Measurements from ENCODE around the gene FCER1G. TPM values are rescaled to one million over a fixed set of nuclear protein-coding genes. Genes with fewer than 3 reads are reported as not detected.

FCER1G gene
- total and polyA plus RNA-seq, 2 donors (not counting 3 experiments of a cell fraction or from before 2014, with no cell fraction given): 1.1 to 1.6 TPM

DNA sequence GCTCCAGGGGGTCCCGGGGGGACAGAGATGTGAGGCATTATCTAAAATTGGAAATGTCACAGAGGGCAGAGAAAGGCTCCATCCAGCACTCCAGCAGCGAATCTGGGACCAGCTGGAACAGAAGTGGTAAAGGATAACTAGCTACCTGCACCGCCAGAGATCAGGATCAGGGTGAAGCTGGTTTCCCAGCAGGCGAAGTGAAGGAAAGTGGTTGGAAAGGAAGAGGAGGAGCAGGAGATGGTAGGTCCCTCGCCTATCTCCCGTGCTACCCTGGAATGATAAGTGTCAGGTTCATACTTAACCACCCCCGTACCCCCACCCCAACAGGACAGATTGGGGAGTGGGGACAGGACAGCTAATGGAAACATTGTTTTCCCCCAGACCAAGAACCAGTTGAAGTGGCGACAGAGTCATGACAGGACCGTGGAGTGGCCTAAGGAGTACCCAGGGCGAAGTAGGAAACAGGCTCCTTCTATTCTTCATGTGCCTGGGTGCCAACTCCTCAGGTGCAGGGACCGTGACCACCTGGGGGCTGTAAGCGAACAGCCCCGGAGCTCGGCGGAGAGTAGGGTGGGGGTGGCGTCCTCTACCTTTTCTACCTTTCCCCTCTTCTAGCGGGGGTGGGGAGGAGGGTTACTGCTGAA, 38.5 kb upstream of the FCER1G start:
- dilution Hi-C loops (cut with MboI; ENCODE audit: extremely low pct_ligation_motif_present, low sequenced_read_pairs) (no loop called here), intact Hi-C loops (cut with micrococcal nuclease) (loop anchor here (1.0 kb wide), 1 partner anchor 10 kb away; the partner anchor contains the start of gene PPOX)
- ChIA-PET CTCF (interaction anchor here (1.0 to 2.5 kb wide), 4 partner anchors 9 to 198 kb away, joined by 3 to 10 read pairs (median 4); partner anchors contain the start of genes PPOX and TOMM40L), POLR2A (interaction anchor here (1.0 to 1.1 kb wide), 2 partner anchors 11 to 25 kb away, joined by 3 to 4 read pairs; partner anchors contain the start of gene NDUFS2)
- TF ChIP-seq FOS (IDR thresholded peaks at IDR 0.05; ENCODE audit: borderline replicate concordance, insufficient read depth, low read length) (no peak), EZH2 (IDR thresholded peaks at IDR 0.05; ENCODE audit: borderline replicate concordance, low read depth, low read length, severe bottlenecking) (no peak), MYC (IDR thresholded peaks at IDR 0.05; ENCODE audit: low read depth, low read length) (no peak), POLR2A (IDR thresholded peaks at IDR 0.05; ENCODE audit: low read depth, low read length) (no peak), GATA2 (IDR thresholded peaks at IDR 0.05; ENCODE audit: insufficient read depth, insufficient read length, low read depth, low read length) (no peak), JUN (IDR thresholded peaks at IDR 0.05; ENCODE audit: borderline replicate concordance, insufficient read depth, insufficient read length, low read depth) (no peak), POLR2AphosphoS5 (IDR thresholded peaks at IDR 0.05; ENCODE audit: insufficient read depth, low read depth, low read length) (no peak)
- TF ChIP-seq, protein P1, sequence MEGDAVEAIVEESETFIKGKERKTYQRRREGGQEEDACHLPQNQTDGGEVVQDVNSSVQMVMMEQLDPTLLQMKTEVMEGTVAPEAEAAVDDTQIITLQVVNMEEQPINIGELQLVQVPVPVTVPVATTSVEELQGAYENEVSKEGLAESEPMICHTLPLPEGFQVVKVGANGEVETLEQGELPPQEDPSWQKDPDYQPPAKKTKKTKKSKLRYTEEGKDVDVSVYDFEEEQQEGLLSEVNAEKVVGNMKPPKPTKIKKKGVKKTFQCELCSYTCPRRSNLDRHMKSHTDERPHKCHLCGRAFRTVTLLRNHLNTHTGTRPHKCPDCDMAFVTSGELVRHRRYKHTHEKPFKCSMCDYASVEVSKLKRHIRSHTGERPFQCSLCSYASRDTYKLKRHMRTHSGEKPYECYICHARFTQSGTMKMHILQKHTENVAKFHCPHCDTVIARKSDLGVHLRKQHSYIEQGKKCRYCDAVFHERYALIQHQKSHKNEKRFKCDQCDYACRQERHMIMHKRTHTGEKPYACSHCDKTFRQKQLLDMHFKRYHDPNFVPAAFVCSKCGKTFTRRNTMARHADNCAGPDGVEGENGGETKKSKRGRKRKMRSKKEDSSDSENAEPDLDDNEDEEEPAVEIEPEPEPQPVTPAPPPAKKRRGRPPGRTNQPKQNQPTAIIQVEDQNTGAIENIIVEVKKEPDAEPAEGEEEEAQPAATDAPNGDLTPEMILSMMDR (IDR thresholded peaks at IDR 0.05; ENCODE audit: extremely low read depth in 1 of 2, insufficient read depth in 1 of 2, low read depth in 1 of 2, low read length in 2 of 2): no peak
- TF ChIP-seq, protein P2, sequence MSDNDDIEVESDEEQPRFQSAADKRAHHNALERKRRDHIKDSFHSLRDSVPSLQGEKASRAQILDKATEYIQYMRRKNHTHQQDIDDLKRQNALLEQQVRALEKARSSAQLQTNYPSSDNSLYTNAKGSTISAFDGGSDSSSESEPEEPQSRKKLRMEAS (IDR thresholded peaks at IDR 0.05; ENCODE audit: insufficient read depth, insufficient read length): no peak
- Histone ChIP-seq H2AFZ (ENCODE audit: low read depth, low read length) (peak overlapping the region; percentile 75), H3K4me1 (ENCODE audit: control insufficient read depth, extremely low read depth, insufficient read depth, low read length) (peaks cover 11% of the 10 kb centered on the region), H3K36me3 (ENCODE audit: control insufficient read depth in 2 of 2, extremely low read depth in 1 of 2, insufficient read depth in 2 of 2, low read length in 2 of 2) (peaks cover 3 to 8% of the 10 kb centered on the region in 2 experiments), H3K79me2 (ENCODE audit: control insufficient read depth, insufficient read depth, low read length) (peaks cover 8% of the 10 kb centered on the region), H3K4me3 (replicated peaks in 1 of 3; ENCODE audit: insufficient read depth in 1 of 3, low read depth in 1 of 3, low read length in 3 of 3) (peak overlapping the region; percentile 38 to 60 (median 57)), H3K27ac (ENCODE audit: insufficient read depth, low read depth, low read length) (peak overlapping the region; percentile 12), H3K9ac (replicated peaks; ENCODE audit: extremely low read depth, insufficient read depth, low read length) (peak overlapping the region; percentile 71), H3K4me2 (ENCODE audit: insufficient read depth, low read length) (peak overlapping the region; percentile 79), H3K9me3 (replicated peaks; ENCODE audit: control insufficient read depth, insufficient read depth, low read length) (no peaks in the 10 kb centered on the region), H4K20me1 (replicated peaks; ENCODE audit: control insufficient read depth, extremely low read depth, insufficient read depth, low read length) (no peaks in the 10 kb centered on the region), H3K27me3 (ENCODE audit: control insufficient read depth in 2 of 2, insufficient read depth in 2 of 2, low read length in 2 of 2) (no peaks in the 10 kb centered on the region), H3K9me1 (replicated peaks; ENCODE audit: control insufficient read depth, extremely low read depth, insufficient read depth, low read length) (no peaks in the 10 kb centered on the region)
- BruUV-seq (replicated peaks): no TSS peak
- DNase-seq (ENCODE audit: low read depth, low spot score): no peak
- FAIRE-seq: no peak

Measured in endothelial cell of umbilical vein (primary cell).